Measurements from ENCODE around the gene ERV3-1.
"Not testable (repeated sequence)": the region's sequence is repeated elsewhere in the genome, so short reads cannot be mapped to it uniquely, and the experiment has no call there.

The ERV3-1 gene

DNA sequence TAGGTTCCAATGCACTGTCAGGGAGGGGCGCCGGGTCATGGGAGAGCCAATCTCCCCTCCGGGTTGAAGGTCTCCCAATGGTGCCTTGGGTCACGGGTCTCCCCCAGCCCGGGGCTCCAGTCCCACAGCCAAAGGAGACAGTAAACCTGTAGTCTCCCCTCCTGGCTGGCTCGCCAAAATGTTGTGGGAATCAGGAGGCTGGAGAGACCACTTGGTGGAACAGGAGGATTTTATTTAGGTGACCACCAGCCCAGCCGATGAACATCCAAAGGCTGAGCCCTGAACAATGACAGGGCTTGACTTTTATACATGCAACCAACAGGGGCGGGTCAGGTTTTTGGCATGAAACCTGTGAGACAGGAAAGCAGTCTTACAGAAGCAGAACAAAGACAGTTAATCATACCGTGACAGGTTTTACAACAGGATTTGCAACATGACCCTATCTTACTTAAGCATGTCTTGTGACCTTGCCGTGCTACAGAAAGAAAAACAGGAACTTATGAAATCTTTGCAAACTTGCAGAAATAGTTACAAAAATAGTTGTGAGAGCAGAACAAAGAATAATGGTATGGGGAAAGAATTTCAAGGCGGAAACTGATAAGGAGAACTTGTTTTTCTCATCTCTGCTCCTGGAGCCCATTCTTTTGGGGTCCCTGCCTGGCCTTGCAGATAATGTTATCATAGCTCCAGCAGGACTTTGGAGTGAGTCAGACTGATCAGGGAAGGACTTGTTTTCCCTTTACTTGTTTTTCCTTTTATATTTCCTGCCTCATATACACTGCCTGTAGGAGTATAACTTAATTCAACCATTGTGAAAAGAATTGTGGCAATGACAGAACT is 7.1 kb downstream of the ERV3-1 start:
- no peak for FAIRE-seq

DNA sequence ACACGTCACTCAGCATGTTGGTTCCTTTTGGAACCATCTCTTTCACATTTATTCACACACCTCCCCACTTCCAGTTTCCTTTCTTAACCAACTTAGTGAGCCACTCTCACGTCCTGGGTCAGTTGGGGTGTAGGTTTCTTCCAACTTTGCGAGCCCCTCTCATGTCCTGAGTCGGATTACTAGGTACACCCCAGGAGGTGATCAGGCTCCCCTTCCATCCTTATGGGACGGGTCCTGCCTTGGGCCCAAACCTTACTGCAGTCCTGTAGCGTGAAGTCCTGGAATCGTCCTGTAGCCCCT is 7.7 kb downstream of the ERV3-1 start:
- no peak for FAIRE-seq

GRCh38 chr7:64997927-64998391 is 8.5 kb downstream of the ERV3-1 start:
- FAIRE-seq: no peak

GRCh38 chr7:64997164-64997908 is 9.2 kb downstream of the ERV3-1 start:
- no peak for FAIRE-seq

- no peak for FAIRE-seq
These were observed 10.2 kb downstream of the ERV3-1 start for GRCh38 chr7:64996305-64996704.

- no peak for FAIRE-seq
These were observed 12.6 kb downstream of the ERV3-1 start for GRCh38 chr7:64993901-64994300.

DNA sequence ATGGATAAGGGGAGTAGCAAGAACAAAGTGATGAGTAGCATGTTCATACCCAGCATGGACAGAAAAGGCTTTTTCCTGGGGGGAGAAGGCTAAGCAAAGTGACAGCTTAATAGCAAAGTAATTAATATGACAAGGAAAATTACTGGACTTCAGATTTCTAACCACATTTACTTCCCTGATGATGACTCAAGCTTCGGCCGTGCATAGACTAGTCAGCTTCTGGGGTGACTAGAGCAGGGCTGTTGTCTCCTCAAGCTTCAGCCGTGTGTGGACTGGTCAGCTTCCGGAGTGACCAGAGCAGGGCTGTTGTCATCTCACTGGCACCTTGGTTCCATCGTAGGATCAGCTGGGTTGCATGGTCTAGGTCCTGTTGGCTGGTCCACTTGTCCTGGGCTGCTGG is 13.5 kb downstream of the ERV3-1 start:
- FAIRE-seq: no peak

DNA sequence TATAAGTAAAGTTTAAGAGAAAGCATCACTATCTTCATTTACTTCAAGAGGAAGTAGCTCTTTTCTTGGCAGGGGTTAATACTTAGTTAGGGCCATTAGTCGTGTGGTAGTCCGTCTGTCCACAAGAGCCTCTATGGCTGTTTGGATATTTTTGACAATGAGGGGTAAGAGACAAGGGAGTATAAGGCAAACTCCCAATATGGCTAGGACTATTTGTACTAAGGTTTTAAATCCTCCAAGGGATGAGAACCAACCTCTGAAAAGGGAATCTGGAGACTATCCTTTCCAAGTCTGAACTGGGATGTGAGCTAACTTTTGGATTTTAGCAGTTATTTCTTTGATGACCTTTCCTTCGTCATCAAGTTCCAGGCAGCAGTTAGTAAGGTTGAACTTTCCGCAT is 15.6 kb downstream of the ERV3-1 start, which contains the start of gene ZNF117:
ZNF117 (minus strand) TSS at position 101 of the 400 bp plus-strand sequence.
- FAIRE-seq: no peak

DNA sequence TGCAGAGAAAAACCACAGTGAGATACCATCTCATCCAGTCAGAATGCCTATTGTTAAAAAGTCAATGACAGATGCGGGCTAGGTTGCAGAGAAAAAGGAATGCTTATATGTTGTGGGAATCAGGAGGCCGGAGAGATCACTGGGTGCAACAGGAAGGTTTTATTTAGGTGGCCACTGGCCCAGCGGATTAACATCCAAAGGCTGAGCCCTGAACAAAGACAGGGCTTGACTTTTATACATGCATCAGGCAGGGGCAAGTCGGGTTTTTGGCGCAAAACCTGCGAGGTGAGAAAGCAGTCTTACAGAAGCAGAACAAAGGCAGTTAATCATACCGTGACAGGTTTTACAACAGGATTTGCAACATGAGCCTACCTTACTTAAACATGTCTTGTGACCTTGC is 16.3 kb downstream of the ERV3-1 start:
- FAIRE-seq: no peak

GRCh38 chr7:64978497-64979203 is 27.8 kb downstream of the ERV3-1 start:
- no peak for FAIRE-seq

DNA sequence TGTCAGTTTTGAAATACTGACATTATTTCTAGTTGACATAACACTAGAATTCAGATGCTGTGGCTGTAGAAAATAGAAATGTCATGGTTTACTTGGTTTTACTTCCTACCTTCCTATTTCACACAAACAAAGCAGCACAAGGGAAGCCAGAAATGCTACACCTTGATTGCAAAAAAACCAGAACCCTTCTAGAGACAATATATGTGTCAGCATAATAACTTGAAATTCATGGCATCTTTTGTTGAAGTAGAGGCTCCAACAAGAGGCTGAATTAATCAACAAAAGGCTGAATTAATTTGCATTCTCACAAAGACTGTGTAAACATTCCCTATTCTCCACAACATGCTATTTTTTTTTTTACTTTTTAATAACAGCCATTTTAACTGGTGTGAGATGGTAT is 40.9 kb downstream of the ERV3-1 start:
- no peak for FAIRE-seq

DNA sequence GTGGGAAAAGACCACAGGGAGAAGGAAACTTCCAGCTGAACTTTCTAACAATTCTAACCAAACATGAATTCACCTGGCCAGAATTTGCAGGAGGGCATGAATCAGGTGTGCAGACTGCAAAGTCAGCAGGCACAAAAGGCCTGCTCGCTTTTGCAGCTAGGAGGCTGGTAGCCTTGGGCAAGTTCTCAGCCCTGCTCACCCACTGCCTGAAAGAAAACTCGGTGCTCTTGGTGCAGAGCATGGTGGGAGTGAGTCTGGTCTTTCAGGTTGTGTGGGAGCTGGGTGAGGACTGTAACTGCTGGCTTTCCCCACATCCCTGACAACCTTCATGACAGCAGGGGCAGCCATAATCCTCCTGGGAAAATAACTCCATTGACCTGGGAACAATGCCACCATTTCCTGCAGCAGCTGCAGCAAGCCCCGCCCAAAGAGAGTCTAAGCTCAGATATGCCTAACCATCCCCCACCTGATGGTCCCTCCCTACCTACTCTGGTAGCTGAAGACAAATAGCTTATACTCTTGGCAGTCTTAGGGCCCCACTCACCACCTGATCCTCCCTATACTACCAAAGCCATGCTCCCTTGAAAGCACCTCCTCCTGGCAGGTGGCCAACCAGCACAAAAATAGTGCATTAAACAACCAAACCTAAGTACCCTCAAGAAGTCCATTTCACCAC is 47.3 kb downstream of the ERV3-1 start:
- no peak for FAIRE-seq

DNA sequence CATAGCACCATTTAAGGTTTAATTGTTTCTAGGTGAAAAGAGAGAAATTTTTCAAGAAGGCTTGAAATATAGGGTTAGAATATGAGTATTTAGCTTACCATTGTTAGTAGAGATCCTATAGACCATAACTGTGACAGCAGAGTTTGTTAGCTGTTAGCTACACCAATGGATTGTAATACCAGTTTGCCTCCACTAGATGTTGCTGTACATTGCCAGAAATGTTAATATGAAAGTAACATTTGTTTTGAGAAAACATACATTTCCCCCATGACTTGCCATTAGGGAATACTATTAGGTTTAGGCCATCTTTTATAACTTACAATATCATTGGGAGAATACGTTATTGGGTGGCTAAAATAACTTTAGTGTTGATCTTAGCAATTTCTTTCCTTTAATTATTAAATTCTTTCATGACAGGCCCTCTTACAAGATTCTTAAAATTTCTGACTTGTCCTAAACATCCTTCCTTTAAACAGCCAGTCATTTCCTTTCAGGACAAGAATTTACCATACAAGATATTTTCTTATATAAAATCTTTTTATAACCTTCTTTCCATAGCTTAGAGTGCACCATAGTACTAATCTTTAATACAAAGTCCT is 55.1 kb downstream of the ERV3-1 start:
- FAIRE-seq: peak; percentile 90

DNA sequence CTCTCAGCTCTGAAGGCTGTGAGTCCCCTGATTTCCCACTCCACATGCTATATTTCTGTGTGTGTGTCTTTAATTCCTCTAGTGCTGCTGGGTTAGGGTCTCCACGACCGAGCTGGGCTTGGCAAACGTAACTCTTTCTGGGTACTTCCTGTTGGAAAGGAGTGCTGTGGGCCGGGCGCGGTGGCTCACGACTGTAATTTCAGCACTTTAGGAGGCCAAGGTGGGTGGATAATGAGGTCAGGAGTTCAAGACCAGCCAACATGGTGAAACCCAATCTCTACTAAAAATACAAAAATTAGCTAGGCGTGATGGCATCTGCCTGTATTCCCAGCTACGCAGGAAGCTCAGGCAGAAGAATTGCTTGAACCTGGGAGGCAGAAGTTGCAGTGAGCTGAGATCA is 55.8 kb downstream of the ERV3-1 start:
- not testable (repeated sequence) for FAIRE-seq

GRCh38 chr7:64948774-64949173 is 57.7 kb downstream of the ERV3-1 start:
- FAIRE-seq: not testable (repeated sequence)

GRCh38 chr7:64947252-64948000 is 59.1 kb downstream of the ERV3-1 start:
- FAIRE-seq: no peak

GRCh38 chr7:64946772-64947171 is 59.7 kb downstream of the ERV3-1 start:
- FAIRE-seq: no peak

- FAIRE-seq: no peak
These were observed 60.8 kb downstream of the ERV3-1 start for GRCh38 chr7:64945503-64946175.

DNA sequence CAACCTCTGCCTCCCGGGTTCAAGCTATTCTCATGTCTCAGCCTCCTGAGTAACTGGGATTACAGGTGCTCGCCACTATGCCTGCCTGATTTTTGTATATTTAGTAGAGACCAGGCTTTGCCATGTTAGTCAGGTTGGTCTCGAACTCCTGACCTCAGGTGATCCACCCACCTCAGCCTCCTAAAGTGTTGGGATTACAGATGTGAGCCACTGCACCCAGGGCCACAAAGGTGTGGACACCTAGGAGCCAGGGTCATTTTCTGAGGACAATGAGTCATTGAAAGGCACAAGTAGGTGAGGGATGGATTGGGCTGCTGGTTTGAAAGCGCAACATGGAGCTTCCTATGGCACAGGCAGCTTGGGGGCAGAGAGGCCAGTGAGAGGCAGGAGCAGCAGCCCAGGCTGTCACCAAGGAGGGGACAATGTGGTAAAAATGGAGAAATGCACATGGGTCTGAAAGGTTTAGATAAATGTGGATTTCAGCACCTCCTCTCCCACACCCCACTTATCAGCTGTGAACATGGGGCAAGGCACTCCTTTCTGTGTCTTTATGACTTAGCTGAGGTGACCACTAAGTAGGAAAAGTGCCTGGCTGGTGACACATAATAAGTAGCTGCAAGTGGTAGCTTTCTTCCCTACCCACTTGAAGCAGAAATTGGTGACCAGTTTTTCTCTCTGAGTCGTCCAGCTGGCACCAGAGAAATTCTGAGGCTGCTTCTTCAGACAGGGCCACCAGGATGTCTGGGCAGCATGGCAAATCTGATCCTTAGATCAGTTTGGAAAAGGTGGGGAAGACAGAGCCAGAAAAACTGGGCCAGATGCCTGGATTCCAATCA is 61.6 kb downstream of the ERV3-1 start:
- FAIRE-seq: not testable (repeated sequence)
